OCI-LY7 (cell line): ENCODE data around the gene SYNPO.

Source experiments
- EZH2phosphoT487 ChIP-seq: fragments of 200-600 bp; sonication (generic); IDR thresholded peaks from 2 replicates; pipeline ENCODE4 v1.6.1; 2018; ENCODE audit warnings: low read depth, borderline replicate concordance, mild to moderate bottlenecking, mixed run types, antibody characterized with exemption, low read length, moderate library complexity, mixed read lengths
- TF ChIP-seq, protein P1 (sequence below): fragments of 200-600 bp; sonication (generic); conservative IDR thresholded peaks from 2 replicates; pipeline ENCODE4 v1.5.1; 2014; ENCODE audit warnings: mild to moderate bottlenecking, antibody characterized with exemption, low read length, moderate library complexity, mixed read lengths

DNA sequence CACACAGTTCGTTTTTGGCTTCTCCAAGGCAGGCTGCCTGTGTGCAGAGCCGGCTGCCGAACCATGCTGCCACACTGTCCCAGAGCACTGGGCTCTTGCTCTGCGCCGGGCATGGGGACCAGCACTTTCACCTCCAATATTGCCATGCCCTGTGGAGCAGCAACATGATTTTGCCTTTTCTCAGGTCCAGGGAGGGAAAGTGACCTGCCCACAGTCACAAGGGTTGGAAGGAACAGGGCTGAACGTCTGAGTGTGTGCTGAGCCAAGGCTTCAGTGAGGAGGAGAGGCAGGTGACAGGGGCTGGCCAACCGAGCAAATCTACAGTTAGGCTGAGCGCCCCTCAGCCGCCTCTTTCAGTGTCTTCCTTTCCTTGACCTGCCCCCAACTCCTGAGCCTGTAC, 34.0 kb upstream of the SYNPO start:
- TF ChIP-seq, protein P1, sequence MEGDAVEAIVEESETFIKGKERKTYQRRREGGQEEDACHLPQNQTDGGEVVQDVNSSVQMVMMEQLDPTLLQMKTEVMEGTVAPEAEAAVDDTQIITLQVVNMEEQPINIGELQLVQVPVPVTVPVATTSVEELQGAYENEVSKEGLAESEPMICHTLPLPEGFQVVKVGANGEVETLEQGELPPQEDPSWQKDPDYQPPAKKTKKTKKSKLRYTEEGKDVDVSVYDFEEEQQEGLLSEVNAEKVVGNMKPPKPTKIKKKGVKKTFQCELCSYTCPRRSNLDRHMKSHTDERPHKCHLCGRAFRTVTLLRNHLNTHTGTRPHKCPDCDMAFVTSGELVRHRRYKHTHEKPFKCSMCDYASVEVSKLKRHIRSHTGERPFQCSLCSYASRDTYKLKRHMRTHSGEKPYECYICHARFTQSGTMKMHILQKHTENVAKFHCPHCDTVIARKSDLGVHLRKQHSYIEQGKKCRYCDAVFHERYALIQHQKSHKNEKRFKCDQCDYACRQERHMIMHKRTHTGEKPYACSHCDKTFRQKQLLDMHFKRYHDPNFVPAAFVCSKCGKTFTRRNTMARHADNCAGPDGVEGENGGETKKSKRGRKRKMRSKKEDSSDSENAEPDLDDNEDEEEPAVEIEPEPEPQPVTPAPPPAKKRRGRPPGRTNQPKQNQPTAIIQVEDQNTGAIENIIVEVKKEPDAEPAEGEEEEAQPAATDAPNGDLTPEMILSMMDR, result no peak
- no peak for TF ChIP-seq EZH2phosphoT487
